Chondrocyte (in vitro differentiated cells): ENCODE data around the gene WDTC1. TPM values are rescaled to one million over a fixed set of nuclear protein-coding genes. Genes with fewer than 3 reads are reported as not detected.
A peak's percentile ranks its signal among the peaks of the same experiment; 100 is the strongest.

Source experiments
- DNase-seq: peaks from one replicate; pipeline ENCODE4 v3.0.0; 2021; ENCODE audit warnings: mixed read lengths, low spot score
- H3K27ac Mint-ChIP-seq: one replicate; pipeline ENCODE4 v1.8.0; 2021; ENCODE audit warnings: mild to moderate bottlenecking, moderate library complexity, mixed read lengths; ENCODE audit not compliant: unreplicated experiment
- H3K27me3 Mint-ChIP-seq: 2 replicates; pipeline ENCODE4 v1.8.0; 2021; ENCODE audit warnings: low read depth, mixed read lengths
- H3K36me3 Mint-ChIP-seq: 2 replicates; pipeline ENCODE4 v1.8.0; 2021; ENCODE audit warnings: low read depth, mixed read lengths
- H3K4me1 Mint-ChIP-seq: 2 replicates; pipeline ENCODE4 v1.8.0; 2021; ENCODE audit warnings: low read depth, mild to moderate bottlenecking, mixed read lengths
- H3K4me3 Mint-ChIP-seq: one replicate; pipeline ENCODE4 v1.8.0; 2021; ENCODE audit warnings: mild to moderate bottlenecking, moderate library complexity, mixed read lengths; ENCODE audit not compliant: unreplicated experiment
- H3K9me3 Mint-ChIP-seq: 2 replicates; pipeline ENCODE4 v1.8.0; 2021; ENCODE audit warnings: low read depth, mixed read lengths
- total RNA-seq: library from RNA; stranded (reverse); gene quantifications from 3 replicates; pipeline ENCODE4 v1.2.1, GENCODE V29; 2021
- TF ChIP-seq, protein P1 (sequence below): fragments of 200-600 bp; sonication (generic); IDR thresholded peaks from 2 replicates; pipeline ENCODE4 v1.5.0; 2021; ENCODE audit warnings: antibody characterized with exemption, mild to moderate bottlenecking, moderate library complexity

The WDTC1 gene
- total RNA-seq, 1 donor from 2014 or later, result 30.8 TPM

DNA sequence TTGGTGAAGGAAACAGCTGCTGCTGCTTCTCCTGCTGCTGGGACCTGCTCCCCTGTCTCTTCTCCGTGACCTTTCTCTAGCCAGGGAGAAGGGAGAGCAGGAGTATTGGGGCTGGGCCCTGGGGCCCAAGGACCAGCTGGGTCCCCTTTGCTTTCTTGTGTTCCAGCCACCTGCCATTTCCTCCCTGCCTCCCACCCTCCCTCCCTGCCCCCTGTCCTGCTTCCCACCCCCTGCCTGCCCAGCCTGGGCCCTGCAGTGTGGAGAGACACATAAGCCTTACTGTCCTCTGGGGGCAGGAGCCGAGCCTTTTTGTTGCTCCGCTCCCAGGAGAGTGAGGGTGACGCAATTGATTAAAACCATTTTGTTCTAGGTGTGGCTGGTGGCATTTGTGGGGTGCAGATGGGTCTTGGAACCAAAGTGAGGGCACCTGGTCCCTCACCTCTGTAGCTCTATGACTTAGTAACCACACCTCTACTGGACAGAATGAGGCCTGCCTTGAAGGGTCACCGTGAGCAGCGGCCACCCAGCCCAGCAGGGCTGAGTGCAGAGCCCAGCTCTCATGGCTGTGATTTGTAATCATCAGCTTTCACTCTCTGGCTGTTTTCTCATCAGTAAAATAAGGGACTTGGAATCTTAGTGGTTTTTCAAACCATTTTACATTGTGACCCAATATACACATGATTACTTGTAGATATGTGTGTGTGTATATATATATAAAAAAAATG lies 73.6 kb downstream of the WDTC1 start:
- TF ChIP-seq, protein P1, sequence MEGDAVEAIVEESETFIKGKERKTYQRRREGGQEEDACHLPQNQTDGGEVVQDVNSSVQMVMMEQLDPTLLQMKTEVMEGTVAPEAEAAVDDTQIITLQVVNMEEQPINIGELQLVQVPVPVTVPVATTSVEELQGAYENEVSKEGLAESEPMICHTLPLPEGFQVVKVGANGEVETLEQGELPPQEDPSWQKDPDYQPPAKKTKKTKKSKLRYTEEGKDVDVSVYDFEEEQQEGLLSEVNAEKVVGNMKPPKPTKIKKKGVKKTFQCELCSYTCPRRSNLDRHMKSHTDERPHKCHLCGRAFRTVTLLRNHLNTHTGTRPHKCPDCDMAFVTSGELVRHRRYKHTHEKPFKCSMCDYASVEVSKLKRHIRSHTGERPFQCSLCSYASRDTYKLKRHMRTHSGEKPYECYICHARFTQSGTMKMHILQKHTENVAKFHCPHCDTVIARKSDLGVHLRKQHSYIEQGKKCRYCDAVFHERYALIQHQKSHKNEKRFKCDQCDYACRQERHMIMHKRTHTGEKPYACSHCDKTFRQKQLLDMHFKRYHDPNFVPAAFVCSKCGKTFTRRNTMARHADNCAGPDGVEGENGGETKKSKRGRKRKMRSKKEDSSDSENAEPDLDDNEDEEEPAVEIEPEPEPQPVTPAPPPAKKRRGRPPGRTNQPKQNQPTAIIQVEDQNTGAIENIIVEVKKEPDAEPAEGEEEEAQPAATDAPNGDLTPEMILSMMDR, result no peak
- Mint-ChIP-seq H3K9me3 (no peaks in the 10 kb centered on the region), H3K4me1 (no peaks in the 10 kb centered on the region), H3K36me3 (peaks cover 14% of the 10 kb centered on the region), H3K27ac (no peak overlapping the region), H3K27me3 (no peaks in the 10 kb centered on the region), H3K4me3 (no peak overlapping the region)
- DNase-seq, result no peak

DNA sequence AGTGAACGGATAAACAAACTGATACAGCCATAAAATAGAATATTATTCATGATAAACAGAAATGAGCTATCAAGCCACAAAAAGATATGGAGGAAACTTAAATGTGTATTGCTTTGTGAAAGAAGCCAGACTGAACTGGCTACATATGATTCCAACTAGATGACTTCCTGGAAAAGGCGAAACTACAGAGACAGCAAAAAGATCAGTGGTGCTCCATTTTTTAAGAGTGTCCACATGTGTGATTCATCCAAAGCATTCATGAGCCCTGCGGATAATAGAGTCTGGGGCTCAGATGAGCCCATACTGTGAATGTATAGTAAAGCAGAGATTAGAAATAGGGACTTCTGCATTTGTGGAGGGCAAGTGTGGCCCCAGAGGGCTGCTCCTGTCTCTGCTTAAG lies 79.7 kb downstream of the WDTC1 start:
- Mint-ChIP-seq H3K4me1 (peaks cover 4% of the 10 kb centered on the region), H3K9me3 (no peaks in the 10 kb centered on the region), H3K4me3 (no peak overlapping the region), H3K27ac (no peak overlapping the region), H3K27me3 (peaks cover 4% of the 10 kb centered on the region), H3K36me3 (peaks cover 6% of the 10 kb centered on the region)
- DNase-seq, result peak; percentile 22
- TF ChIP-seq, protein P1, result no peak

DNA sequence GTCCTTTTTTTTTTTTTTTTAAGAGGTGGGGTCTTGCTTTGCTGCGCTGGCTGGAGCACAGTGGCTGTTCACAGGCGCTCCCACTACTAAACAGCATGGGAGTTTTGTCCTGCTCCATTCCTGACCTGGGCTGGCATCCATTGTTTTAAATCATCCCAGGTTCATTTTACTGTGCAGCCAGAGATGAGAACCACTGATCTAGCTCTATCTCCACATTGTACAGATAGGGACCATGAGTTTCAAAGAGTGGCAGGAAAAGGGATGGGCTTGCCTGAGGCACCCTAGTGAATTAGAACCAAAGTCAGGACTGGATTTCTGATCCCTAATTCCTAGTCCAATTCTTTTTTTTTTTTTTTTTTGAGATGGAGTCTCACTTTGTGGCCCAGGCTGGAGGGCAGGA lies 80.3 kb downstream of the WDTC1 start:
- H3K36me3 Mint-ChIP-seq, result peaks cover 6% of the 10 kb centered on the region
- H3K4me3 Mint-ChIP-seq, result no peak overlapping the region
- TF ChIP-seq, protein P1, result no peak
- DNase-seq, result no peak
- no peaks in the 10 kb centered on the region for H3K9me3 Mint-ChIP-seq
- H3K27ac Mint-ChIP-seq, result no peak overlapping the region
- peaks cover 4% of the 10 kb centered on the region for H3K4me1 Mint-ChIP-seq
- H3K27me3 Mint-ChIP-seq, result peaks cover 4% of the 10 kb centered on the region

DNA sequence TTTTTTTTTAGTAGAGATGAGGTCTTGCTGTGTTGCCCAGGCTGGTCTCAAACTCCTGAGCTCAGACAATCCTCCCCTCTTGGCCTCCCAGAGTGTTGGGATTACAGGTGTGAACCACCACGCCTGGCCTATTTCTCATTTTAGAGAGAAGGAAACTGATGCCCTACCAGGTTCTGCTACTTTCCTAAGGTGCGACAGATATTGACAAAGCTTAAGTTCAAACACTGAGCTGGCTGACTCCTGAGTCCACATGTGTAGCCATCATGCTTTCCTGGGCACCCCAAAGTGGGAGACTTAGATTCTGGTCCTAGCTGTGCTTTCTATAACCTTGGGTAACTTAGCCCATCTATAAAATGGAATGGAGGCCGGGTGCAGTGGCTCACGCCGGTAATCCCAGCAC lies 82.4 kb downstream of the WDTC1 start:
- DNase-seq, result no peak
- H3K9me3 Mint-ChIP-seq, result no peaks in the 10 kb centered on the region
- peaks cover 7% of the 10 kb centered on the region for H3K4me1 Mint-ChIP-seq
- TF ChIP-seq, protein P1, result no peak
- H3K36me3 Mint-ChIP-seq, result no peaks in the 10 kb centered on the region
- no peak overlapping the region for H3K27ac Mint-ChIP-seq
- H3K4me3 Mint-ChIP-seq, result no peak overlapping the region
- peaks cover 4% of the 10 kb centered on the region for H3K27me3 Mint-ChIP-seq

DNA sequence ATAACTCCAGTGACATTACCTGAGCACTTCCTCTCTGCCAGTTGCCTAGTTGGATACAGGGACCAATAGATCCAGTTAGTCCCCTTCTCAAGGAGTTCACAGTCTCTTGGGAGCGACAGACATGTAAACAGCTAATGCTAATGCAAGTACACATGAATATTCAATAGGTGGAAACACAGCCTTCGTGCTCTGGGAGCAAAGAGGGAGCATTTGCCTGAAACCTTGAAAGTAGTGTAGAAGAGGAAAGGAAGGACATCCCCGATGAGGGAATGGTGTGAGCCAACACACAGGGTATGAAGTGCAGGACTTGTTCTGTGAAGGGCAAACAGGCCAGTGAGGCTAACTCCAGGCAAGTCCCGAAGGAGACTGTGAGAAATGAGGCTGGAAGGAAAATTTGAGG lies 83.7 kb downstream of the WDTC1 start:
- no peak for DNase-seq
- TF ChIP-seq, protein P1, result no peak
- H3K27ac Mint-ChIP-seq, result no peak overlapping the region
- H3K27me3 Mint-ChIP-seq, result peaks cover 4% of the 10 kb centered on the region
- no peaks in the 10 kb centered on the region for H3K36me3 Mint-ChIP-seq
- peaks cover 15% of the 10 kb centered on the region for H3K4me1 Mint-ChIP-seq
- no peak overlapping the region for H3K4me3 Mint-ChIP-seq
- no peaks in the 10 kb centered on the region for H3K9me3 Mint-ChIP-seq
